ENCODE measurements around the gene SND1.

The SND1 gene

DNA sequence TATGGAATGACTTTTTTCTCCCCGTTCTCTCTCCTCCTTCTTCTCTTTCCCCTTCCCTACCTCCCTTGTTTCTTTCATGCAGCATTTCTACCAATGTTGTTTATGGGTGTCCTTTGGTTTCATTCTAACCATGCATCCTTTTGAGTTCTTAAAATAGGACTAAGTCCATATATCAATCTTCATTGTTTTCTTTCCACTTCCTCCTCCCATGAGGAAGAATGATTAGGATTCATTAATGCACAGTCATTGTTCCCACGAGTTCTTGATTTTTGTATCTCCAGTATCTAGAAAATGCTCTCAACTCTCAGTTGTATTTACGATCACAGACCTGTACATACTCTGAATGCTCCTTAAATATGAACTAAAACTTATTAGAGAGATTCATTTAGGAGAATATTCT, 226.0 kb downstream of the SND1 start:
- no peak for DNase-seq

- DNase-seq, result no peak
These were observed 226.8 kb downstream of the SND1 start for GRCh38 chr7:127878791-127879190.

DNA sequence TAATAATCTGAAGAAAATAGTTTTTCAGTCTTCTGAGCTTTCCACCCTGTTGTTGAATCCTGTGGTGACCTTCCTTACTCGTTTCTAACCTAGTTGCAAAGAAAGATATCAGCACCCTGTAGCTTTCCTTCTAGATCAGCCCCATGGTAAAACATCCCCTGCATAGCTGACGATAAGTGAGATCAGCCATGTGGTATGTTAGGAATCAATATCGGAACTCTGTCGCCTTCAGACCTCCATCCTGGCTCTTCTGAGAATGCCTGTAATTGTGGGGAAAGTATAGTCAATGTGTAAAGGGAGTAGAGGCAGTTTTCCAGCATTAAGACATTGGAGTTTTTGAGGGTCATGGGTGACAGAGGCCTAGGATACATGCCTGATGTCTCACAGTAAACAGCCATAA, 227.4 kb downstream of the SND1 start:
- DNase-seq, result no peak

DNA sequence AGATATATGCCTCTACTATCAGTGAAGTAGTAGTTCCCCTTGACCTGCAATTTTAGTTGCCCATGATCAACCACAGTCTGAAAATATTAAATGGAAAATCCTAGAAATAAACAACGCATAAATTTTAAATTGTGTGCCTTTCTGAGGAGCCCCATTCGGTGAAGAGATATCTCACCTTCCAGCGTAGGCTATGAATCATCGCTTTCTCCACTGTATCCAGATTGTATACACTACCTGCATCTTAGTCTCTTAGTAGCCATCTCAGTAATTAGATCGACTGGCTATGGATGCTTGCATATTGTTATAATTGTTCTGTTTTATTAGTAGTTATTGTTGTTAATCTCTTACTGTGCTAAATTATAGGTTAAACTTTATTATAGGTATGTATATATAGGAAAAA, 227.9 kb downstream of the SND1 start:
- DNase-seq, result no peak

DNA sequence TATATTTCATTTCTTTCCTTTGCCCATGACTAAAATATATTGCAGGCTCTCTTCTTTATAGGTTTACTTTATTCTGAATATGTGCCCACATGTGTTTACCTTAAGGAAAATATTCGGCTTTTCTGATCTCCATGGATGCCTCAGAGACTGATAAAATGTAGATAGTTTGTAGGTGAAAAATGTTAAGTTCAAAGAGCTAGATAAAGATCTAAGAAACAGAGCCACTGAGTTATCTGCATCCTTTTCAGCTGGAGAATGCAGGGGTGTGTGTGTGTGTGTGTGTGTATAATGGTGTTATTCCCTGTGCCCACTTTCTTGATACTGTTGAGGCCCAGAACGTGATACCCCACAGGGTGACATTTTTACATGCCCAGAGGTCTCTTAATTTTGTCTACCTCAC, 228.5 kb downstream of the SND1 start:
- DNase-seq, result no peak

DNA sequence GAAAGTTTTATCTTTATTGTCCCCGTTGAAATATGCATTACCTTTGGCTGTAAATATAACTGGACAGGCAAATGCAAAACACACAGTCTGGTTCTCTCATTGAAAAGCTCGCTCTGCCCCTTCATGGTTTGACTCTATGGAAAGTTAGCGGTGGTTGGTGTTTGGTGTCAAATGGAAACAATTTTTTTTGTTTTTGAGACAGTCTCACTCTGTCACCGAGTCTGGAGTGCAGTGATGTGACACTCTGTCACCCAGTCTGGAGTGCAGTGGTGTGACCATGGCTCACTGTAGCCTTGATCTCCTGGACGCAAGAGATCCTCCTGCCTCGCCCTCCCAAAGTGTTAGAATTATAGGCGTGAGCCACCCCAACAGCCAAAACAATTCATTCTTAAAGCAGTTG, 229.6 kb downstream of the SND1 start:
- no peak for DNase-seq

DNA sequence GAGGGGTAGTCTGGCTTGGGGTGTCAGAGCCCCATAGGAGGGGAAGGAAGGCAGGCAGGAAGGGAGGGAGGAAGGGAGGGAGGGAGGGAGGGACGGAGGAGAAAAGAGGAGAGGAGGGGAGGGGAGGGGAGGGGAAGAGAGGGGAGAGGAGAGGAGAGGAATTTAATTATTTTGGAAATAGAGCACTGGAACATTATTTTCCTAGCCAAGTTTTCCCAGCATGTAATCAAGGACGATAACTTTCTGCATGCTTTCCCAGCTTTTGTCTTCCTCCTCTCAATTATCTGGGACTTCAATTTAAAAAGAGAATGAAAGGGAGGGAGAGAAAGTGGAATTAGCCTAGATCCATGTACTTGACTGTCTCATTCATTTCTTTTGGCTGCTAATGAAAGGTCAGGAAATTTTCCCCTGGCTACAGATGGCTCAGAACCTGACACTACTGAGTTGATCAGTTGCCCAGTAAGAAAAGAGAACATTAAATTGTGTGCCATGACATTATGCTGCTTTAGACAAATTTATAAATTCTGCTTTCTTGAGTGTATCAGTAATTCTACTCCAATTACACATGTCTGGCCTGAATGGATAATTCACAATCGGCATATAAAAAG, 230.4 kb downstream of the SND1 start:
- no peak for DNase-seq

DNA sequence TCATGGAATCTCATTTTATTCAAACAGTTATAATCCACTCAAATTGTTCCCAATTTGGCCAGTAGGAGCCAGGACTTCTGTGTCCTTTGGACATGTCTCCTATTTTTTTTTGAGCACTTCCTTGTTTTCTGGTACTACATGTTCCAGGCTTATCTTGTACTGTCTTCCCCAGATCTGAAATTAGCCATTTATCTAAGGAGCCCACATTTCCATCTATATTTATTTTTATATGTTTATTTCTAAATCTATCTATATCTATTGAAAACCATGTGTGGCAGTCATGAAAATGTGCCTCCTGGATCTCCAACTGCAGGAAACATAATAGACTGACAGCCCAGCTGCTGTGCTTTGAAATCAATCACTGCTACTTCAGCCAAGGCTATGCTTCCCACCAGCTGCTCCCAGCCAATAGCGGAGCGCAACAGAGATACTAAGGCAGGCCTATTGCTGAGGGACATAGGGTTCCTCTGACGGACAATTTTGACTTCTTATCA, 232.1 kb downstream of the SND1 start:
- no peak for DNase-seq

- DNase-seq, result no peak
These were observed 233.3 kb downstream of the SND1 start for GRCh38 chr7:127885222-127885772.

GRCh38 chr7:127885843-127886242, 233.8 kb downstream of the SND1 start:
- no peak for DNase-seq

- no peak for DNase-seq
These were observed 234.3 kb downstream of the SND1 start for GRCh38 chr7:127886248-127886647.

DNA sequence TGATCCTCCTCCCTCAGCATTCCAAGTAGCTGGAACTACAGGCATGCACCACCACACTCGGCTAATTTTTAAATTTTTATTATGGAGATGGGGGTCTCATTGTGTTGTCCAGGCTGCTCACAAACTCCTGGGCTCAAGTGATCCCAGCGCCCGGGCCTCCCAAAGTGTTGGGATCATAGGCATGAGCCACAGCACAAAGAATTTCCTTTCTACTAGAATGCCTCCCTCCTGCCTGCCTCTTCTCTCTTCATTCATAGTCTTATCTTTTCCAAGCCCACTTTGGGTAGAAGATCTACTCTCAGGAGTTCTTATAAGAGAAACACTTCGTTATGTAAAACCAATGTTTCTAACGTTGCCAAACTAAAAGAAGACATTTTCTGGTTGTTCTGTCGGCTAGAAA, 235.1 kb downstream of the SND1 start:
- DNase-seq, result no peak

DNA sequence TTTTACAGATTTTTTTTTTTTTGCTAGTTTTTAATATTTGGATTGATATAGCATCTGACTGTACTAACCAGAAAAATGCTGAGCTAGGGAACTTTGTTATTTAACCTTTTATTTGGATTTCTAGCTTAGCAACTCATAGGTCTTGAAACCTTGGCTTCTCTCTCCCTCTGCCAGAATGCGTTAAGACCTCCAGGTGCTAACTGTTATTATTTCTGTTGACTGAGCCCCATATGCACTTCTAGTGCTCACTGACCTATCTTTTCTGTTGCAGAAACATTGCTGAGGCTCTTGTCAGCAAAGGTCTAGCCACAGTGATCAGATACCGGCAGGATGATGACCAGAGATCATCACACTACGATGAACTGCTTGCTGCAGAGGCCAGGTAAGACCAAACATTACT, 235.6 kb downstream of the SND1 start:
- no peak for DNase-seq

GRCh38 chr7:127888411-127888810, 236.4 kb downstream of the SND1 start:
- no peak for DNase-seq

GRCh38 chr7:127888825-127889224, 236.8 kb downstream of the SND1 start:
- DNase-seq, result no peak

DNA sequence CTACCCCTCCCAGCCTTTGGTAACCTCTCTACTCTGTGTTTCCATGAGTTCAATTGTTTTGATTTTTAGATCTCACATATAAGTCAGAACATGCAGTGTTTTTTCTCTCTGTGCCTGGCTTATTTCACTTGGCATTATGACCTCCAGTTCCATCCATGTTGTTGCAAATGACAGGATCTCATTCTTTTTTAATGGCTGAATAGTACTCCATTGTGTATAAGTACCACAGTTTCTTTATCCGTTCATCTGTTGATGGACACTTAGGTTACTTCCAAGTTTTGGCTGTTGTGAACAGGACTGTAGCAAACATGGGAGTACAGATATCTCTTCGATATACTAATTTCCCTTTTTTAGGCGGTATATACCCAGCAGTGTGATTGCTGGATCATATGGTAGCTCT, 237.7 kb downstream of the SND1 start:
- DNase-seq, result no peak

- DNase-seq, result no peak
These were observed 238.7 kb downstream of the SND1 start for GRCh38 chr7:127890726-127891125.

- DNase-seq, result no peak
These were observed 239.2 kb downstream of the SND1 start for GRCh38 chr7:127891144-127891543.

- DNase-seq, result no peak
These were observed 240.0 kb downstream of the SND1 start for GRCh38 chr7:127891854-127892438.

DNA sequence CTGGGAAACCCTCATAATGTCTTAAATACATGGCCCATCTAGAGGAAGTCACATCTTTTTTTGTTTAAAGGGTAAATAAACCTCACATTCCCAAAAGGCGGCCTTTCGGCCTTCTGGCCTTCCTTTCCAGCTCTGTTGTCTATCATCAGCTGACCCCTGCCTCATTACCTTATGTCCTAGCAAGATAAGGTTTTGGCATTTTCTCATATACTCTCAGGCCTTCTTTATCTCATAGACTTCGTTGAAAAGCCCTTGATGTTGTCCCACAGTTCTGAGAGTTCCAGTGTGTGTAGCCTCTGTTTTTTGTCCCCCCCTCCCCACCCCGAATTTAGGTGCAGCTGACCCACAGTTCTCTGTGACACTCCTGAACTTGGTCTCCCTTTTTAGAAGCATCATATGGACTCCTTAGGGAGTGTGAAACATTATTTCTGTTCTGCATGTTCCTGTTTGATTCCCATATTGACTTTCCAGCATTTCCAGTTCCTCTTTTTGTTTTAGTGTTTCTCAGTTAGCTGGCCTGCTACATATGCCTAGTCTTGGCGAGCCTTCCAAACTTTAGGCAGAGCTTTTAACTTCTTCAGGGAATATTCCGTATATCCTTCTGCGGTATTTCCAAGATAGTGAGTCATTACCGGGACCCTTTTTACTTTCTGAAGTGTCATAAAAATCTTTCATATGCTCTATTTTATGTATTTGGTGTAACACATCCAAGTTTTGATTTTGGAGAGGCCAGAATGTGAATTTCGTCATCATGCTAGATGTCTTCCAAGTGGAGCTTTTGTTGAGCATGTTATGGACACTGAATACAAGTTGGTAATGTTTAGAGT, 240.7 kb downstream of the SND1 start:
- DNase-seq, result no peak

DNA sequence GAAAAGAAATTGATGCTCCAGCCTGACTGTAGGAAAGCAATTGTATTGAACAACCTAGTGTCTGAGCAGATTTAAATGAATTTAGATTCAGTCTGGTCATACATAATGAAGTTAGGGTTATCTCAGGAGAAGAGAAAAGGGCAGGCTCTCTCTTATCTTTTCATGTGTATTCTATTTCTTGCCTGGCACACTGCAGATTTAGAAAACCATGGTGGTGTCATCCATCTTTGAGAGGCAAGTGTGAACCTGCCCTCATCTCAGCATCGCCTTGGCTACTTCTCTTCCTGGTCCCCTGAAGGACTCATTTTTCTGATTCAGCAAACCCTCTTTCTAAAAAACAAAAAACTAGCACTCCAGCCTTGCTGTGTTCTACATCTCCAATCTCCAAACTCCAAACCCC, 241.6 kb downstream of the SND1 start:
- no peak for DNase-seq

- no peak for DNase-seq
These were observed 242.6 kb downstream of the SND1 start for GRCh38 chr7:127894588-127894987.

- DNase-seq, result no peak
These were observed 243.4 kb downstream of the SND1 start for GRCh38 chr7:127895360-127895759.

DNA sequence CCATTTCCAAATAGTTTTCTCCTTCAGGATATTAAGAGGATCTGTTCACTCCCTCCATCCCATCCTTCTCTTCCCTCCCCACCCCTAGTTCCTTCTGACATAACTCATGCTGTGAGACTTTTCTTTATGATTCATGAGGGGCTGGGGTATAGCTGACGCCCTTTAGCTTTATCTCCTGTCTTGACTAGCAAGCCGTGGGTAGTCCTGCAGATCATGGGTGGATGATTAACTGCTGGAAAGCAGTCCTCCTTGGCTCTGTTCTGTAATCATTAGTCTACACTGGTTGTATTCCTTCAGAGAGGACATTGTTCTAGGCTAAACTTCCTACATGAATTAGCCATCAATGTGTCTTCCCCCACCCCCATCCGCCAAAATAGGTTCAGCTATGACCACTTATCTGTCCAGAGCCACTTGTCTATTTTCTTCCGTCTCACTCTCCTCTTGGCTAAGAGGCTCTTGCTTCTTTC, 243.9 kb downstream of the SND1 start:
- DNase-seq, result no peak
